H1 (cell line): ENCODE data around the gene GABRR1. TPM values are rescaled to one million over a fixed set of nuclear protein-coding genes. Genes with fewer than 3 reads are reported as not detected.

ENCODE experiments used
- ATF2 ChIP-seq: IDR thresholded peaks from 2 replicates; pipeline ENCODE4 v1.6.1; 2012; ENCODE audit warnings: low read length, inconsistent platforms
- EGR1 ChIP-seq: IDR thresholded peaks from 2 replicates; pipeline ENCODE4 v1.6.1; 2011; ENCODE audit warnings: low read depth, low read length, borderline replicate concordance
- GTF2F1 ChIP-seq: IDR thresholded peaks from 2 replicates; pipeline ENCODE4 v1.6.1; 2012; ENCODE audit warnings: low read depth, low read length, improper control_type of control experiment, borderline replicate concordance
- MAX ChIP-seq: IDR thresholded peaks from 2 replicates; pipeline ENCODE4 v1.6.1; 2012; ENCODE audit warnings: inconsistent platforms
- NANOG ChIP-seq: IDR thresholded peaks from 2 replicates; pipeline ENCODE4 v1.6.1; 2011; ENCODE audit warnings: low read length, low read depth, mild to moderate bottlenecking, inconsistent platforms; ENCODE audit not compliant: insufficient read depth, poor library complexity, severe bottlenecking
- POLR2A ChIP-seq, 2 experiments: IDR thresholded peaks; 1 replicate in 1 of 2; 2 replicates in 1 of 2; pipeline ENCODE4 v1.6.1; 2011; ENCODE audit warnings: low read depth in 2 of 2, low read length in 2 of 2, mild to moderate bottlenecking in 2 of 2; ENCODE audit errors: control extremely low read depth in 1 of 2
- SIN3A ChIP-seq, 2 experiments: IDR thresholded peaks in 1 of 2; conservative IDR thresholded peaks in 1 of 2; 2 replicates each; pipeline ENCODE4 v1.6.1; 2011 to 2012; ENCODE audit warnings: low read length in 2 of 2, improper control_type of control experiment in 1 of 2, low read depth in 1 of 2, mild to moderate bottlenecking in 1 of 2
- SIX5 ChIP-seq: IDR thresholded peaks from 2 replicates; pipeline ENCODE4 v1.6.1; 2011; ENCODE audit warnings: mild to moderate bottlenecking, low read depth, low read length
- ZNF274 ChIP-seq: IDR thresholded peaks from 2 replicates; pipeline ENCODE4 v1.7.0; 2012; ENCODE audit warnings: low read length, borderline replicate concordance; ENCODE audit errors: extremely low read depth
- polyA plus RNA-seq, 7 experiments: library from polyadenylated mRNA; depleted of rRNA in 3 of 7; stranded (reverse) in 5 of 7; unstranded in 2 of 7; fragments of >200 nt in 5 of 7; fragments of 200-250 nt in 2 of 7; gene quantifications; 1 replicate in 5 of 7; 2 replicates in 1 of 7; 4 replicates in 1 of 7; pipeline versions ENCODE4 v1.2.1 to v1.2.3, GENCODE V29; 2011 to 2013; ENCODE audit warnings: missing spikeins in 2 of 7, mixed read lengths in 2 of 7
- total RNA-seq: library from RNA; stranded (reverse); fragmentation: NEBNext Ultra II Directional; extraction: Animal tissue kit (Norgen Biotek cat#: 25700); gene quantifications from 2 replicates; pipeline ENCODE4 v1.2.1, GENCODE V29; 2021

GABRR1 gene
- total and polyA plus RNA-seq, 2 of the 8 experiments (the other 6 are each of a cell fraction or from before 2014, with no cell fraction given) = 0.60 to 0.63 TPM

GRCh38 chr6:89242574-89243330 lies 25.6 kb upstream of the GABRR1 start (continued):
- TF ChIP-seq SIN3A (conservative IDR thresholded peaks at IDR 0.05 in 1 of 2, IDR thresholded peaks at IDR 0.05 in 1 of 2; ENCODE audit: low read depth in 1 of 2, low read length in 2 of 2) (no peak), ZNF274 (no peak), GTF2F1 (no peak), ATF2 (no peak), EGR1 (0 out of 2 replicates have a peak, but pooled peaks have one; percentile 44), MAX (no peak), NANOG (peak; percentile 57), SIX5 (no peak), POLR2A (IDR thresholded peaks at IDR 0.05; ENCODE audit: control extremely low read depth in 1 of 2, low read depth in 2 of 2, low read length in 2 of 2) (no peak)
